SK-N-MC (cell line): Measurements from ENCODE around the gene DPYSL5.
"Not testable (repeated sequence)": the region's sequence is repeated elsewhere in the genome, so short reads cannot be mapped to it uniquely, and the experiment has no call there.

Source experiments
- DNase-seq: peaks from one replicate; pipeline ENCODE4 v3.0.0-alpha.2; 2011; ENCODE audit warnings: low read depth, low spot score
- H3K27ac ChIP-seq: fragments of 200-600 bp; sonication (generic); 2 replicates; pipeline ENCODE4 v1.5.1; 2016; ENCODE audit warnings: mixed run types
- H3K36me3 ChIP-seq: fragments of 200-600 bp; sonication (generic); 2 replicates; pipeline ENCODE4 v1.6.1; 2017; ENCODE audit warnings: antibody characterized with exemption, low read length, mixed read lengths; ENCODE audit not compliant: insufficient read depth
- H3K4me3 ChIP-seq: fragments of 200-600 bp; sonication (generic); 2 replicates; pipeline ENCODE4 v1.5.1; 2016
- H3K9ac ChIP-seq: fragments of 200-600 bp; sonication (generic); 2 replicates; pipeline ENCODE4 v1.8.0; 2017; ENCODE audit warnings: mixed run types, mixed read lengths; ENCODE audit not compliant: insufficient read length
- H3K9me3 ChIP-seq: fragments of 200-600 bp; sonication (generic); 2 replicates; pipeline ENCODE4 v1.6.1; 2017; ENCODE audit warnings: low read depth, mild to moderate bottlenecking, antibody characterized with exemption, low read length, moderate library complexity, mixed read lengths
- EZH2 ChIP-seq: fragments of 200-600 bp; sonication (generic); IDR thresholded peaks from one replicate; pipeline ENCODE4 v1.6.1; 2017; ENCODE audit warnings: antibody characterized with exemption
- FOXP2 ChIP-seq: optimal IDR thresholded peaks from 2 replicates; pipeline ENCODE3; 2011; ENCODE audit warnings: mild to moderate bottlenecking, moderate library complexity; ENCODE audit not compliant: insufficient read depth; ENCODE audit errors: extremely low read length, control extremely low read depth
- POLR2AphosphoS5 ChIP-seq: IDR thresholded peaks from 2 replicates; pipeline ENCODE4 v1.6.1; 2012; ENCODE audit warnings: mild to moderate bottlenecking, low read depth, low read length, borderline replicate concordance

The DPYSL5 gene

DNA sequence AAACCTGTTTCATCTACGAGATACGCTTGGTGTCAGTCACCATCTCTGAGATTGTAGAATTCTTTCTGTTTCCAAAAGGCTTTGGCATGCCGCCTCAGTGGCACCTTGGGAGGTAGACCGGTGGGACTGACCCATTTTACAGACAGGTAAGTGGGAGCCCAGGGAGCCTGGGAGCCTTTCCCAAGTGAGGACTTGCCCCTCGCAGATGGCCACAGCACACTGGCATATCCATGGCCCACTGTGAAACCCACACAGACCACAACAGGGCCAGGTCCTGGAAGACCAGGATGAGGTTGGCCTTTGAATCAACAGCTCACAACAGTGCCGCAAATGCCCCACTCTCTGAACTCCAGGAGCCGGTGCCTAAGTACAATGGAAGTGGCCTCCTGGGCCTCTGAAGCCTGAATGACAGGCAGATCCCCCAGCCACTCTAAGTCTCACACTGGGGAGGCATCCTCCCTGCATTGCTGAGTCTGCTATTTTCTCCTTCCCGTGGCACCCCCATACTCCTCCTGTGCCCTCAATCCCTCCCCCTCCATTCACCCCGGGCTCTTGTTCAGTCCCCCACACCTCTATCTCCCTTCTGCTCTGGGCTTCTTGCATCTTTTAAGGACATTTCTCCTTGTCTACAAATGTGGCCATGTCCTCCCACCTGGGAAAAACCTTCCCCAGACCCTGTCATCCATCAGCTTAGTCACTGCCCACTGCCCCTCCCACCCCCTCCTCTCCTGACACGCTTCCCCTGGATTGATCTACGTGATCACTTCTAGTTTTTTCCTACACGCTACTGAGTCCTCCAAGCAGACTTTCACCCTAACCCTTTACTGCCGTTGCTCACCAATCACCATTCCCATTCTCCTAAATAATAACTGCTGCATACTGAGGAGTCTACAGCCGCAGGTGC lies 35.9 kb upstream of the DPYSL5 start:
- H3K9ac ChIP-seq, result no peak overlapping the region
- no peak for TF ChIP-seq FOXP2
- no peak for TF ChIP-seq EZH2
- no peak for TF ChIP-seq POLR2AphosphoS5
- no peaks in the 10 kb centered on the region for H3K9me3 ChIP-seq
- H3K27ac ChIP-seq, result no peak overlapping the region
- no peaks in the 10 kb centered on the region for H3K36me3 ChIP-seq
- no peak overlapping the region for H3K4me3 ChIP-seq
- no peak for DNase-seq

DNA sequence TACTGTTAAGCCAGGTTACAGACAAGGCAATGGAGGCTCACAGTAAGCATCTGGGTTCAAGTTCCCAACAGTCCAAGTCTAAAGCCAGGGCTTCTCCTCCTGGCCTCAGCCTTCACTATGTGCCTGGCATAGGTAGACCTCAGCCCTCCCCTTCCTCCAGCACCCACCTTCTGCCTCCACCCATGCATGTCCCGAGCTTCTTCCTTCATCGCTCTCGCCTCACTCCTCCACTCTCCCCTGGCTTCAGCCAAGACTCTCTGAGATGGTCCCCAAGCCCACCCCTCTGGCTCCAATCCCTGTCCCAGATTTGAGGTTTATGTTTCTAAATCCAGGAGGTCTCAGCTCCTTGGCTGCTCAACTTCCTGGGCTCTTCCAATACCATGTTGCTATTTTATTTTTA lies 35.2 kb upstream of the DPYSL5 start:
- Histone ChIP-seq H3K9ac (no peak overlapping the region), H3K4me3 (no peak overlapping the region), H3K27ac (no peak overlapping the region), H3K9me3 (no peaks in the 10 kb centered on the region), H3K36me3 (no peaks in the 10 kb centered on the region)
- no peak for DNase-seq
- TF ChIP-seq FOXP2, result no peak
- no peak for TF ChIP-seq EZH2
- TF ChIP-seq POLR2AphosphoS5, result no peak

DNA sequence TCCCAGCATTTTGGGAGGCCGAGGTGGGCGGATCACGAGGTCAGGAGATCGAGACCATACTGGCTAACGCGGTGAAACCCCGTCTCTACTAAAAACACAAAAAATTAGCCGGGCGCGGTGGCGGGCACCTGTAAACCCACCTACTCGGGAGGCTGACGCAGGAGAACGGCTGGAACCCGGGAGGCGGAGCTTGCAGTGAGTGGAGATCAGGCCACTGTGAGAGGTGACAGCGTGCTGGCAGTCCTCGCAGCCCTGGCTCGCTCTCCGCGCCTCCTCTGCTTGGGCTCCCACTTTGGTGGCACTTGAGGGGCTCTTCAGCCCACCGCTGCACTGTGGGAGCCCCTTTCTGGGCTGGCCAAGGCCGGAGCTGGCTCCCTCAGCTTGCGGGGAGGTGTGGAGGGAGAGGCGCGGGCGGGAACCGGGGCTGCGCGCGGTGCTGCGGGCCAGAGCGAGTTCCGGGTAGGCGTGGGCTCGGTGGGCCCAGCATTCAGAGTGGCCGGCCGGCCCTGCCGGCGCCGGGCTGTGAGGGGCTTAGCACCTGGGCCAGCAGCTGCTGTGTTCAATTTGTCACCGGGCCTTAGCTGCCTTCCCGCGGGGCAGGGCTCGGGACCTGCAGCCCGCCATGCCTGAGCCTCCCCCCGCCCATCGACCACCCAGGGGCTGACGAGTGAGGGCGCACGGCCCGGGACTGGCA lies 33.7 kb upstream of the DPYSL5 start:
- H3K36me3 ChIP-seq, DNase-seq, H3K9me3 ChIP-seq, H3K4me3 ChIP-seq, H3K27ac ChIP-seq, H3K9ac ChIP-seq: not testable (repeated sequence)

DNA sequence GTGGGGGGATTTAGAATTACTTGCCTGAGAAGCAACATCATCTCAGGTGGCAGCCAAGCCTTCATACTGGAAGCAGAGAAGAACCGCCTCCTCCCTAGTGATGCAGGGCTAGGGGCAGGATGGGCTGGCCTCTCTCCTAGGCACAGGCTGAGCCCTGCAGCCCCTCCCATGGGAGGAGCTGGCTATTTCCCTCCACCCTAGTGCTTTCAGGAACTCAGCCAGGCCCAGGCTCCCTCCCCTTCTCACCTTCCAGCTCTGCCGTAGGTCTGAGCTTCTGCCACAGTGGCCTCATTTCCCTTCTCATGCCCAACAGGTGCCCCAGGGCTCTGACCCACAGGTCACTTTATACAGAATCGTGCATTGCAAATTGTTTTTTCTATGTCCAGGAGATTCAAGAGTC lies 31.0 kb upstream of the DPYSL5 start:
- no peaks in the 10 kb centered on the region for H3K36me3 ChIP-seq
- H3K9me3 ChIP-seq, result no peaks in the 10 kb centered on the region
- no peak overlapping the region for H3K27ac ChIP-seq
- DNase-seq, result no peak
- H3K9ac ChIP-seq, result no peak overlapping the region
- H3K4me3 ChIP-seq, result no peak overlapping the region
- TF ChIP-seq FOXP2 (no peak), POLR2AphosphoS5 (no peak), EZH2 (no peak)

DNA sequence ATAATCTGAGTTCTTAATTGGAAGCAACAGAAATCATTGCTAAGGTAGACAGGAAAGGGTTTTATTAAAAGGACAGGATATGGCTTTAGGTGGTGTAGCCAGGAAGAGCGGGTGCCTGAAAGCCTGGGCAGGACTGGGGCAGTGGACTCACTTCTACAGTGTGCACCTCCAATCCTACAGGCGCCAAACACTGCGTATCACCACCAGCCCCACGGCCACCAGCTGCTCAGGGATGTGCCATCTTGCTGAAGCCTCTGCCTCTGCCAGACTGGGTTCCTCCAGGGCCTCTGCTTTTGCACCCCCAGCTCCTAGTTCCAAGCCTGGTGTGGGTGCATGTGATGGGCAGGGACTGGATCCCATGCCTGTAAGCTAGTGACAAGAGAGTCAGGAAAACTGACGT lies 29.7 kb upstream of the DPYSL5 start:
- Histone ChIP-seq H3K9ac (no peak overlapping the region), H3K9me3 (no peaks in the 10 kb centered on the region), H3K27ac (no peak overlapping the region), H3K36me3 (no peaks in the 10 kb centered on the region), H3K4me3 (no peak overlapping the region)
- TF ChIP-seq POLR2AphosphoS5 (no peak), EZH2 (no peak), FOXP2 (no peak)
- DNase-seq, result no peak

DNA sequence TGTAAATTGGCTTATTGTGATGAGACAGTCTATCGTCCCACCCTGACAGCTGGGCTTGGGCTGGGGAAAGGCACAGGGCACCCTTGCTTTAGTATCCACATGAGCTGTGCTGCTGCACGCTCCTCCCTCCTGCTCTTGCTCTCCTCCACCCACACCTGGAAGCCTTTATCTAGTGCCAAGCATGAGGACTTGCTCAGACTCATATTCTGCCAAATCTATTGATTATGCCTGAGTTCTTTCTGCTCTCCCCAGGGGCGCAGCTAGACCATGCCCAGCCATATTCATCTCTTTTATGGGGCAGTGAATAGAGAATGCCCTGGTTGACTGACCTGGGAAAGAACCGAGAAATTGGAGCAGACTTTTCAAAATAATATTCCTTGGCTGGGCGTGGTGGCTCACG lies 29.0 kb upstream of the DPYSL5 start:
- Histone ChIP-seq H3K9ac (no peak overlapping the region), H3K9me3 (no peaks in the 10 kb centered on the region), H3K36me3 (no peaks in the 10 kb centered on the region), H3K27ac (no peak overlapping the region), H3K4me3 (no peak overlapping the region)
- no peak for TF ChIP-seq POLR2AphosphoS5
- no peak for TF ChIP-seq EZH2
- no peak for TF ChIP-seq FOXP2
- DNase-seq, result no peak

DNA sequence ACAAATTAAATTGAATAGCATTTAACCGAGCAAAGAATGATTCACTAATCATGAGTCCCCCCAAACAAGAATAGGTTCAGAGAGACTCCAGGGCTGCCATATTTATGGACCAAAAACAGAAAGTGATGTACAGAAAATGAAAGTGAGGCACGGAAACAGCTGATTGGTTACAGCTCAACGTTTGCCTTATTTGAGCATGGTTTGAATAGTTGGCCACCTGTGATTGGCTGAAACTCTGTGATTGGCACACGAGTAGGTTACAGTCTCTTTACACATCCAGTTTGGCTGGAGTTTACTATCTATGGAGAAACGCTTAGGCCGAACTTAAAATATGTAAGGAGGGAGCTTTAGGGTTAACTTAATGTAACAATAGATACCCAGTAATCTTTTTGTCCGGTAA lies 27.0 kb upstream of the DPYSL5 start:
- Histone ChIP-seq H3K36me3 (no peaks in the 10 kb centered on the region), H3K9ac (no peak overlapping the region), H3K9me3 (no peaks in the 10 kb centered on the region), H3K27ac (no peak overlapping the region), H3K4me3 (no peak overlapping the region)
- DNase-seq, result no peak
- TF ChIP-seq EZH2 (no peak), POLR2AphosphoS5 (no peak), FOXP2 (no peak)

DNA sequence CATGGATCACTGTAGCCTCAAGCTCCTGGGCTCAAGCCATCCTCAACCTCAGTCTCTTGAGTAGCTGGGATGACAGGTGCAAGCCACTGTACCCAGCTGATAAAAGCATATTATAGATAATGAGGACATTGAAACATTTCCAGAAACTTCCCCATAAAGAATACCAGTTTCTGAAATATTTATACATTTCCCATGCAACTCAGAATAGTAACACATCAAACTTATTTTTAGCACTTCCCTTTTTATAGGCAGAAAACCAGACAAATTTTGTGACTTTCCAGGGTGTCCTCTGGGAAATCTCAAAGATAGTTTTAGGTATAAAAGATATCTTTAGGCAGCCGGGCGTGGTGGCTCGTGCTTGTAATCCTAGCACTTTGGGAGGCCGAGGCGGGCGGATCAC lies 25.1 kb upstream of the DPYSL5 start:
- TF ChIP-seq FOXP2 (no peak), POLR2AphosphoS5 (no peak), EZH2 (no peak)
- H3K9me3 ChIP-seq, result no peaks in the 10 kb centered on the region
- H3K4me3 ChIP-seq, result no peak overlapping the region
- no peak for DNase-seq
- no peak overlapping the region for H3K9ac ChIP-seq
- no peaks in the 10 kb centered on the region for H3K36me3 ChIP-seq
- no peak overlapping the region for H3K27ac ChIP-seq
